ENCODE results near the gene PGM1. TPM values are rescaled to one million over a fixed set of nuclear protein-coding genes. Genes with fewer than 3 reads are reported as not detected.

Gene PGM1
- total and polyA plus RNA-seq, 2 of the 13 experiments (the other 11 are each of a cell fraction or from before 2014, with no cell fraction given): 51.6 to 105 TPM

- TF ChIP-seq CEBPZ (IDR thresholded peaks at IDR 0.05; ENCODE audit: low read length) (no peak), MXI1 (IDR thresholded peaks at IDR 0.05; ENCODE audit: borderline replicate concordance, low read depth, low read length) (peak; percentile 24; the same call in 1 of the 3 replicates), ZNF674 (CRISPR knock-in tag; IDR thresholded peaks at IDR 0.05; ENCODE audit: low read depth) (no peak), ZNF484 (CRISPR knock-in tag; IDR thresholded peaks at IDR 0.05; ENCODE audit: borderline replicate concordance, low read depth) (no peak), SRSF9 (IDR thresholded peaks at IDR 0.05; ENCODE audit: borderline replicate concordance, insufficient read depth, low read depth, low read length, poor library complexity, severe bottlenecking) (no peak), ZBED4 (CRISPR knock-in tag; IDR thresholded peaks at IDR 0.05; ENCODE audit: borderline replicate concordance) (no peak), GABPA (IDR thresholded peaks at IDR 0.05; ENCODE audit: low read depth, low read length) (no peak), GABPA (CRISPR knock-in tag; IDR thresholded peaks at IDR 0.05; ENCODE audit: low read depth) (peak; percentile 67), MXD4 (CRISPR knock-in tag; IDR thresholded peaks at IDR 0.05) (0 out of 2 replicates have a peak, but pooled peaks have one; percentile 29), TFAP4 (IDR thresholded peaks at IDR 0.05; ENCODE audit: borderline replicate concordance, low read depth) (peak; percentile 75), ZNF12 (CRISPR knock-in tag; IDR thresholded peaks at IDR 0.05) (no peak; the same call in 1 of the 2 replicates), ZNF772 (CRISPR knock-in tag; IDR thresholded peaks at IDR 0.05) (no peak; the same call in 1 of the 2 replicates), ZNF296 (CRISPR knock-in tag; conservative IDR thresholded peaks at IDR 0.05) (no peak), SMC3 (IDR thresholded peaks at IDR 0.05; ENCODE audit: low read length) (peak; percentile 75), ADNP (CRISPR knock-in tag; IDR thresholded peaks at IDR 0.05) (peak; percentile 66), RELA (CRISPR knock-in tag; IDR thresholded peaks at IDR 0.05) (0 out of 2 replicates have a peak, but pooled peaks have one; percentile 60), ZNF430 (CRISPR knock-in tag; IDR thresholded peaks at IDR 0.05) (peak; percentile 81), SOX13 (IDR thresholded peaks at IDR 0.05) (no peak; the same call in 1 of the 2 replicates), SOX13 (CRISPR knock-in tag; conservative IDR thresholded peaks at IDR 0.05 in 1 of 2, IDR thresholded peaks at IDR 0.05 in 1 of 2) (peak in 1 of 2 experiments; percentile 74; a peak in 2 of 4 replicates)
- TF ChIP-seq, protein P1, sequence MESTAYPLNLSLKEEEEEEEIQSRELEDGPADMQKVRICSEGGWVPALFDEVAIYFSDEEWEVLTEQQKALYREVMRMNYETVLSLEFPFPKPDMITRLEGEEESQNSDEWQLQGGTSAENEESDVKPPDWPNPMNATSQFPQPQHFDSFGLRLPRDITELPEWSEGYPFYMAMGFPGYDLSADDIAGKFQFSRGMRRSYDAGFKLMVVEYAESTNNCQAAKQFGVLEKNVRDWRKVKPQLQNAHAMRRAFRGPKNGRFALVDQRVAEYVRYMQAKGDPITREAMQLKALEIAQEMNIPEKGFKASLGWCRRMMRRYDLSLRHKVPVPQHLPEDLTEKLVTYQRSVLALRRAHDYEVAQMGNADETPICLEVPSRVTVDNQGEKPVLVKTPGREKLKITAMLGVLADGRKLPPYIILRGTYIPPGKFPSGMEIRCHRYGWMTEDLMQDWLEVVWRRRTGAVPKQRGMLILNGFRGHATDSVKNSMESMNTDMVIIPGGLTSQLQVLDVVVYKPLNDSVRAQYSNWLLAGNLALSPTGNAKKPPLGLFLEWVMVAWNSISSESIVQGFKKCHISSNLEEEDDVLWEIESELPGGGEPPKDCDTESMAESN (CRISPR knock-in tag; conservative IDR thresholded peaks at IDR 0.05): 0 out of 2 replicates have a peak, but pooled peaks have one; percentile 43
These were observed 81.1 kb downstream of the PGM1 start (continued) for GRCh38 chr1:63674238-63674864.

All from HepG2 (cell line).